WTC11 (cell line): Measurements from ENCODE around the gene OR10V1. TPM values are rescaled to one million over a fixed set of nuclear protein-coding genes. Genes with fewer than 3 reads are reported as not detected.

Source experiments
- ATAC-seq: fragments of 200-7000 bp; cut with Tn5 transposase; 2 replicates; pipeline ENCODE4 v1.10.0; 2021; ENCODE audit warnings: mild to moderate bottlenecking, moderate library complexity
- CTCF ChIA-PET: fragments of 300-600 bp; sonication (Branson Sonifier 250); formaldehyde crosslinking; loops from one replicate; lab custom pipeline; 2021; ENCODE audit warnings: antibody characterized with exemption; lab: Charles Lee
- POLR2A ChIA-PET: fragments of 350-600 bp; sonication (Branson Sonifier 250); formaldehyde crosslinking; loops from one replicate; lab custom pipeline; 2021; ENCODE audit warnings: antibody characterized with exemption; lab: Charles Lee
- DNase-seq: peaks from one replicate; pipeline ENCODE4 v3.0.0; 2021; ENCODE audit warnings: low spot score
- H3K27ac Mint-ChIP-seq: 2 replicates; pipeline ENCODE4 v1.8.0; 2021; ENCODE audit warnings: mixed read lengths
- H3K27me3 Mint-ChIP-seq: 2 replicates; pipeline ENCODE4 v1.8.0; 2021; ENCODE audit warnings: low read depth, mild to moderate bottlenecking, moderate library complexity, mixed read lengths
- H3K36me3 Mint-ChIP-seq: 2 replicates; pipeline ENCODE4 v1.8.0; 2021; ENCODE audit warnings: mixed read lengths
- H3K4me1 Mint-ChIP-seq: 2 replicates; pipeline ENCODE4 v1.8.0; 2022; ENCODE audit warnings: mixed read lengths
- H3K4me3 Mint-ChIP-seq: 2 replicates; pipeline ENCODE4 v1.8.0; 2021; ENCODE audit warnings: mild to moderate bottlenecking, moderate library complexity, mixed read lengths
- H3K9me3 Mint-ChIP-seq: 2 replicates; pipeline ENCODE4 v1.8.0; 2021; ENCODE audit warnings: mixed read lengths
- ATF1 ChIP-seq: sonication (generic); formaldehyde crosslinking; IDR thresholded peaks from 2 replicates; pipeline ENCODE4 v1.8.1; 2023; ENCODE audit warnings: mild to moderate bottlenecking, moderate library complexity, missing genetic modification reagents
- ATF2 ChIP-seq: sonication (generic); formaldehyde crosslinking; IDR thresholded peaks from 2 replicates; pipeline ENCODE4 v1.8.1; 2022; ENCODE audit warnings: low read depth, missing genetic modification reagents, borderline replicate concordance
- CREB1 ChIP-seq: sonication (generic); formaldehyde crosslinking; IDR thresholded peaks from 2 replicates; pipeline ENCODE4 v1.8.0; 2023; ENCODE audit warnings: mild to moderate bottlenecking, missing genetic modification reagents
- E2F1 ChIP-seq: sonication (generic); formaldehyde crosslinking; IDR thresholded peaks from 2 replicates; pipeline ENCODE4 v1.8.0; 2022; ENCODE audit warnings: mild to moderate bottlenecking, missing genetic modification reagents
- GRHL2 ChIP-seq: fragments of 250-450 bp; sonication (Bioruptor Pico); IDR thresholded peaks from 2 replicates; pipeline ENCODE4 v1.8.0; 2022; ENCODE audit warnings: mild to moderate bottlenecking, moderate library complexity; ENCODE audit not compliant: insufficient replicate concordance, severe bottlenecking
- JAZF1 ChIP-seq: fragments of 250-450 bp; sonication (Bioruptor Pico); IDR thresholded peaks from 2 replicates; pipeline ENCODE4 v1.9.0; 2021; ENCODE audit warnings: moderate library complexity, mild to moderate bottlenecking, inconsistent platforms
- NR2C2 ChIP-seq: sonication (generic); formaldehyde crosslinking; IDR thresholded peaks from 2 replicates; pipeline ENCODE4 v1.8.0; 2022; ENCODE audit warnings: mild to moderate bottlenecking, missing genetic modification reagents
- NR3C1 ChIP-seq: sonication (generic); formaldehyde crosslinking; conservative IDR thresholded peaks from 2 replicates; pipeline ENCODE4 v1.8.1; 2023; ENCODE audit warnings: low read depth, mild to moderate bottlenecking, missing genetic modification reagents
- RORB ChIP-seq: fragments of 250-450 bp; sonication (Bioruptor Pico); IDR thresholded peaks from 2 replicates; pipeline ENCODE4 v1.9.0; 2021; ENCODE audit warnings: mild to moderate bottlenecking
- SMAD4 ChIP-seq: sonication (generic); formaldehyde crosslinking; IDR thresholded peaks from 2 replicates; pipeline ENCODE4 v1.8.0; 2022; ENCODE audit warnings: mild to moderate bottlenecking, missing genetic modification reagents
- USF1 ChIP-seq: sonication (generic); formaldehyde crosslinking; IDR thresholded peaks from 2 replicates; pipeline ENCODE4 v1.8.0; 2022; ENCODE audit warnings: mild to moderate bottlenecking, missing genetic modification reagents
- ZBTB21 ChIP-seq: sonication (generic); formaldehyde crosslinking; IDR thresholded peaks from 2 replicates; pipeline ENCODE4 v1.8.1; 2023; ENCODE audit warnings: mild to moderate bottlenecking, missing genetic modification reagents, borderline replicate concordance
- ZNF219 ChIP-seq: sonication (generic); formaldehyde crosslinking; IDR thresholded peaks from 2 replicates; pipeline ENCODE4 v1.8.0; 2023; ENCODE audit warnings: missing genetic modification reagents, mild to moderate bottlenecking, borderline replicate concordance
- ZNF281 ChIP-seq: sonication (generic); formaldehyde crosslinking; IDR thresholded peaks from 2 replicates; pipeline ENCODE4 v1.8.0; 2023; ENCODE audit warnings: mild to moderate bottlenecking, missing genetic modification reagents
- ZNF532 ChIP-seq: fragments of 250-450 bp; sonication (Bioruptor Pico); IDR thresholded peaks from 2 replicates; pipeline ENCODE4 v1.9.0; 2021; ENCODE audit warnings: mild to moderate bottlenecking, borderline replicate concordance
- ZNF671 ChIP-seq: fragments of 250-450 bp; sonication (Bioruptor Pico); IDR thresholded peaks from 2 replicates; pipeline ENCODE4 v1.8.0; 2021; ENCODE audit warnings: mild to moderate bottlenecking
- total RNA-seq: library from RNA; stranded (reverse); gene quantifications from 3 replicates; pipeline ENCODE4 v1.2.3, GENCODE V29; 2021
- TF ChIP-seq, protein P1 (sequence below): sonication (generic); formaldehyde crosslinking; IDR thresholded peaks from 2 replicates; pipeline ENCODE4 v1.8.0; 2022; ENCODE audit warnings: missing genetic modification reagents
- TF ChIP-seq, protein P2 (sequence below): sonication (generic); formaldehyde crosslinking; IDR thresholded peaks from 2 replicates; pipeline ENCODE4 v1.8.0; 2023; ENCODE audit warnings: missing genetic modification reagents
- TF ChIP-seq, protein P3 (sequence below): sonication (generic); formaldehyde crosslinking; conservative IDR thresholded peaks from 2 replicates; pipeline ENCODE4 v1.8.1; 2023; ENCODE audit warnings: mild to moderate bottlenecking, low read depth, missing genetic modification reagents, moderate library complexity

Gene OR10V1
- total RNA-seq, 1 experiment from 2014 or later: not detected

GRCh38 chr11:59728154-59728553, 14.5 kb upstream of the OR10V1 start:
- H3K4me1 Mint-ChIP-seq: no peaks in the 10 kb centered on the region
- no peak overlapping the region for H3K27ac Mint-ChIP-seq
- no peaks in the 10 kb centered on the region for H3K9me3 Mint-ChIP-seq
- POLR2A ChIA-PET: no interaction called here
- H3K4me3 Mint-ChIP-seq: no peak overlapping the region
- CTCF ChIA-PET: no interaction called here
- ATAC-seq: no peak
- H3K36me3 Mint-ChIP-seq: no peaks in the 10 kb centered on the region
- DNase-seq: no peak
- TF ChIP-seq ZNF671 (CRISPR knock-in tag) (no peak), NR3C1 (CRISPR knock-in tag) (no peak), RORB (CRISPR knock-in tag) (no peak), E2F1 (no peak), ZNF532 (CRISPR knock-in tag) (no peak), SMAD4 (CRISPR knock-in tag) (no peak), USF1 (CRISPR knock-in tag) (no peak), ATF2 (CRISPR knock-in tag) (no peak), NR2C2 (CRISPR knock-in tag) (no peak), CREB1 (CRISPR knock-in tag) (no peak), ZNF219 (no peak), ZBTB21 (no peak), JAZF1 (CRISPR knock-in tag) (no peak), GRHL2 (no peak), ATF1 (no peak), ZNF281 (CRISPR knock-in tag) (no peak)
- TF ChIP-seq, protein P1, sequence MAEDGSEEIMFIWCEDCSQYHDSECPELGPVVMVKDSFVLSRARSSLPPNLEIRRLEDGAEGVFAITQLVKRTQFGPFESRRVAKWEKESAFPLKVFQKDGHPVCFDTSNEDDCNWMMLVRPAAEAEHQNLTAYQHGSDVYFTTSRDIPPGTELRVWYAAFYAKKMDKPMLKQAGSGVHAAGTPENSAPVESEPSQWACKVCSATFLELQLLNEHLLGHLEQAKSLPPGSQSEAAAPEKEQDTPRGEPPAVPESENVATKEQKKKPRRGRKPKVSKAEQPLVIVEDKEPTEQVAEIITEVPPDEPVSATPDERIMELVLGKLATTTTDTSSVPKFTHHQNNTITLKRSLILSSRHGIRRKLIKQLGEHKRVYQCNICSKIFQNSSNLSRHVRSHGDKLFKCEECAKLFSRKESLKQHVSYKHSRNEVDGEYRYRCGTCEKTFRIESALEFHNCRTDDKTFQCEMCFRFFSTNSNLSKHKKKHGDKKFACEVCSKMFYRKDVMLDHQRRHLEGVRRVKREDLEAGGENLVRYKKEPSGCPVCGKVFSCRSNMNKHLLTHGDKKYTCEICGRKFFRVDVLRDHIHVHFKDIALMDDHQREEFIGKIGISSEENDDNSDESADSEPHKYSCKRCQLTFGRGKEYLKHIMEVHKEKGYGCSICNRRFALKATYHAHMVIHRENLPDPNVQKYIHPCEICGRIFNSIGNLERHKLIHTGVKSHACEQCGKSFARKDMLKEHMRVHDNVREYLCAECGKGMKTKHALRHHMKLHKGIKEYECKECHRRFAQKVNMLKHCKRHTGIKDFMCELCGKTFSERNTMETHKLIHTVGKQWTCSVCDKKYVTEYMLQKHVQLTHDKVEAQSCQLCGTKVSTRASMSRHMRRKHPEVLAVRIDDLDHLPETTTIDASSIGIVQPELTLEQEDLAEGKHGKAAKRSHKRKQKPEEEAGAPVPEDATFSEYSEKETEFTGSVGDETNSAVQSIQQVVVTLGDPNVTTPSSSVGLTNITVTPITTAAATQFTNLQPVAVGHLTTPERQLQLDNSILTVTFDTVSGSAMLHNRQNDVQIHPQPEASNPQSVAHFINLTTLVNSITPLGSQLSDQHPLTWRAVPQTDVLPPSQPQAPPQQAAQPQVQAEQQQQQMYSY: no peak
- TF ChIP-seq, protein P2, sequence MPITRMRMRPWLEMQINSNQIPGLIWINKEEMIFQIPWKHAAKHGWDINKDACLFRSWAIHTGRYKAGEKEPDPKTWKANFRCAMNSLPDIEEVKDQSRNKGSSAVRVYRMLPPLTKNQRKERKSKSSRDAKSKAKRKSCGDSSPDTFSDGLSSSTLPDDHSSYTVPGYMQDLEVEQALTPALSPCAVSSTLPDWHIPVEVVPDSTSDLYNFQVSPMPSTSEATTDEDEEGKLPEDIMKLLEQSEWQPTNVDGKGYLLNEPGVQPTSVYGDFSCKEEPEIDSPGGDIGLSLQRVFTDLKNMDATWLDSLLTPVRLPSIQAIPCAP (CRISPR knock-in tag): no peak
- TF ChIP-seq, protein P3, sequence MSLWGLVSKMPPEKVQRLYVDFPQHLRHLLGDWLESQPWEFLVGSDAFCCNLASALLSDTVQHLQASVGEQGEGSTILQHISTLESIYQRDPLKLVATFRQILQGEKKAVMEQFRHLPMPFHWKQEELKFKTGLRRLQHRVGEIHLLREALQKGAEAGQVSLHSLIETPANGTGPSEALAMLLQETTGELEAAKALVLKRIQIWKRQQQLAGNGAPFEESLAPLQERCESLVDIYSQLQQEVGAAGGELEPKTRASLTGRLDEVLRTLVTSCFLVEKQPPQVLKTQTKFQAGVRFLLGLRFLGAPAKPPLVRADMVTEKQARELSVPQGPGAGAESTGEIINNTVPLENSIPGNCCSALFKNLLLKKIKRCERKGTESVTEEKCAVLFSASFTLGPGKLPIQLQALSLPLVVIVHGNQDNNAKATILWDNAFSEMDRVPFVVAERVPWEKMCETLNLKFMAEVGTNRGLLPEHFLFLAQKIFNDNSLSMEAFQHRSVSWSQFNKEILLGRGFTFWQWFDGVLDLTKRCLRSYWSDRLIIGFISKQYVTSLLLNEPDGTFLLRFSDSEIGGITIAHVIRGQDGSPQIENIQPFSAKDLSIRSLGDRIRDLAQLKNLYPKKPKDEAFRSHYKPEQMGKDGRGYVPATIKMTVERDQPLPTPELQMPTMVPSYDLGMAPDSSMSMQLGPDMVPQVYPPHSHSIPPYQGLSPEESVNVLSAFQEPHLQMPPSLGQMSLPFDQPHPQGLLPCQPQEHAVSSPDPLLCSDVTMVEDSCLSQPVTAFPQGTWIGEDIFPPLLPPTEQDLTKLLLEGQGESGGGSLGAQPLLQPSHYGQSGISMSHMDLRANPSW (CRISPR knock-in tag): no peak
- TF ChIP-seq, all 79 proteins: peak for 0
- H3K27me3 Mint-ChIP-seq: peaks cover 6% of the 10 kb centered on the region; the same call in 1 of the 2 replicates
